Hematopoietic multipotent progenitor cell (in vitro differentiated cells): ENCODE results near the gene ALMS1. TPM values are rescaled to one million over a fixed set of nuclear protein-coding genes. Genes with fewer than 3 reads are reported as not detected.
"Not testable (repeated sequence)": the region's sequence is repeated elsewhere in the genome, so short reads cannot be mapped to it uniquely, and the experiment has no call there.

ENCODE experiments used
- DNase-seq, 3 donors: peaks; one replicate each; pipeline ENCODE4 v3.0.0-alpha.2; 2011 to 2015; ENCODE audit warnings: low read depth in 2 of 3, low spot score in 2 of 3
- total RNA-seq: library from RNA; depleted of rRNA; stranded (reverse); fragments of >200 nt; gene quantifications from one replicate; pipeline ENCODE4 v1.2.3, GENCODE V29; 2012

The ALMS1 gene
- total RNA-seq, 1 donor, result 18.3 TPM

DNA sequence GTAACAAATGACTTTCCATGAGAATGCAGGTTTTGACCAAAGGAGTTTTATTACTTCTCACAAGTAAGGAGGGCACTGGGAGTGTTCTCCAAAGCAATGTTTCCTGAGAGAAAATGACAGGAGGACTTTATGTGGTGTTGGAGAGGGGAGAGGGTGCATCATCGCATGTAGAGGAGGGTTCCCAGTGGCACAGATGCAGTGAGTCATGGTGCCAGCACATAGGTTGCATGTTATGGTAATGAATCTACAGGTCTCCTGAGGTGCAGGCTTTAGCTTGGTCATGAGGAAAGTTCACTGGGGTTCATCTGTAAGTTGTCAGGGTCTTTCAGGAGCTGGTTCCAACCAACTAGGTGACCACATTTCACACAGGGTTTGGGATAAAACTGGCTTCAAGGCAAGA is 226.2 kb downstream of the ALMS1 start:
- DNase-seq, result no peak

DNA sequence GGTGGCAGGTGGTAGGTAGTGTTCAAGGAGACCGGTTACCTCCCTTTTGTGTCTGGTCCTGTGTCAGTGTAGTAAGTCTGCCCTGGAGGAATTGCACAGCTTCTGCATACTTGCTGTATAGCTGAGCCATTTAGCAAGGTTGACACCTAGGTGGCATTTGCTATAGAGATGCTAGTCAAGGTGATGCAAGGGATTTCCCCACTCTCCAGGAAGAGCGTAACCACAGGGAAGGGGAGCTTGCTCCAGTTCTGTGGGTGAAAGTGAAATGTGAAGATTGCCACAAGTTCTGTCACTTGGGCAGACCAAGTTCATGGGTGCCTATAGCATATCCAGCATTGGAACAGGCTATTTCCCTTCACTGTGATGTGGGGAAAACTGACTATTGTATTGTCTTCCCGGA is 228.5 kb downstream of the ALMS1 start:
- DNase-seq, result no peak

DNA sequence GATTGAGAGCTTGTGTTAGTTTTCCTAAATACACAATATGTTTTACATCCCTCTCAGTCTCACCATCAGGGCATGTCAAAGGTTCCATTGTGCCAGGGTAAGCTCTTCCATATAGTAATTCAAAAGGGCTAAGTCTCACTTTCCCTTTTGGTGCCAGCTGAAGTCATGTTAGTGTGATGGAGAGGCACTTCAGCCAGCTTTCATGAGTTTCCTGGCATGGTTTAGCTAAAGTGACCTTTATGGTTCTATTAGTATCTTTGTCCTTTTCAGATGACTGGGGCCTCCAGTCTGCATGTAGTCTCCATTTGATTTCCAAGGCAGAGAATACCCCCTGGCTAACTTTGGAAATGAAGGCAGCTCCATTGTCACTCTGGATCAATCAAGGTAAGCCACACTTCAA is 229.4 kb downstream of the ALMS1 start:
- no peak for DNase-seq

DNA sequence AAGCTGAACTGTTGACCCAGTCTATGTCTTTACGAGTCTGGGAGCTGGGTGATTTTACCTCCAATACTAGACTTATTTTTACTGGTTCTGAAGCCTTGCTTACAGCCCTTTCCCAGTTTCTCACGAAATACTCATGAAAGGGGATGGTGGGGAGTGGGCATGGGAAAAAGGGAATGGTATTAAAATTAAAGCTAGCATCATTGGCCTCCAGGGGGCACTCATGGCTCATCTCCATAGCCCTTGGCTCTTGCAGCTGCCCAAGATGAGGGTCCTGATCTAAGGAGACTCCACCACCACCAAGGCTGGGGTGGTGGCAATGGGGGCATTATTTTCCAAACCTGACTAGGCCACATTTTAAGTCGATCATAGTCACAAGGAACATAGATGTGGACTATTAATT is 234.3 kb downstream of the ALMS1 start:
- peak in 2 of 3 donors; percentile 25 to 44 for DNase-seq

DNA sequence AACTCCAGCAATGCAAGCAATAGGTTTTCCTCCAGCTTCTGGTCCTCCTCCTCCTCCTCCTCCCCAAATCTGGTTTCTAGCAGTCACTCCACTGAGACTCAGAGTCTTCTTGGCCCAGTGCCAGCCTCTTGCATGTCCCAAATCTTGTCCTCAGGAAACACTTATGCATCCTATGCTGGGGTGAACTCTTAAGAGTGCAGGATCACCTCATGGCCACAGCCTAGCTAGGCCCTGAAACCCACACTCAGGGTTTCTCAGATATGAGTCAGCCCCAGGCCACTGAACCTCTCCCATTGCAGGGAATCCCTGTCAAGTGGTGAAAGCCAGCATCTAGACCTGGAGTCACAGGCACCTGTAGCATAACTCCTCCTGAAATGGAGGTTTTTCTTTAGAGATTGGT is 238.4 kb downstream of the ALMS1 start:
- DNase-seq, result peak in 1 of 3 donors; percentile 26

DNA sequence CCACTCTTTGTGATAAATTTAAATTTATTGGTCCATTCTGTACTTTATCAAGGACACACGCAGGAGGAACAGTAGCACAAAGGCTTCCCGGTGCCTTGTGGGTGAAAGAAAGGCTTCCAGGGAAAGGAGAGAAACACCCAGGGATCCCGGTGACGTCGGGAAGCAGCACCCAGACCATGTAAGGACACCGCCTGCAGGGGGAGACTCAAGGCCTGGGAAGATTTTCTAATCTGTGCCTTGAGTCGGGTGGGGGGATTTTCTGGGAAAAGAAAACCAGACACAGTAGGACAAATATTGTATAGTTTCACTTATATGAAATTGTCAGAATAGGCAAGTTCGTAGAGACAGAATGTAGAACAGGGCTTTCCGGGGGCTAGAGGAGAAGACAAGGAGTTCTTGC is 239.0 kb downstream of the ALMS1 start:
- DNase-seq, result not testable (repeated sequence)

DNA sequence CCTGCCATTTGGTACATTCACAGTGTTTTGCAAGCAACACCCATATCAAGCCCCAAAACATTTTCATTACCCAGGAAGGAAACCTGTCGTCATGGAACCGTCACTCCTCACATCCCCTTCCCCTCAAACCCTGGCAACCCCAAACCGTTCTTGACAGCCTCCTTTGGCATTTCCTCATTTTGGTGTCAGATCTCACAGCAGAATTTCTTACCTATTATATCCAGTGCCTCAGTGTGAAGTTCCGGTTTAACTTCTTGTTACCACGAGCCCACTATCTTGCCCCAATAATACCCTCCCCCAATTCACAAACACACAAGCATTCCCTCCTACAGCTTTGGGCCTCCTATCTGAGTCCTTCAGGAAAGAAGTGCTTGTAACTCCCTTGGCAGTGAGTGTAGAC is 240.6 kb downstream of the ALMS1 start:
- DNase-seq, result peak in 2 of 3 donors; percentile 24 to 80

DNA sequence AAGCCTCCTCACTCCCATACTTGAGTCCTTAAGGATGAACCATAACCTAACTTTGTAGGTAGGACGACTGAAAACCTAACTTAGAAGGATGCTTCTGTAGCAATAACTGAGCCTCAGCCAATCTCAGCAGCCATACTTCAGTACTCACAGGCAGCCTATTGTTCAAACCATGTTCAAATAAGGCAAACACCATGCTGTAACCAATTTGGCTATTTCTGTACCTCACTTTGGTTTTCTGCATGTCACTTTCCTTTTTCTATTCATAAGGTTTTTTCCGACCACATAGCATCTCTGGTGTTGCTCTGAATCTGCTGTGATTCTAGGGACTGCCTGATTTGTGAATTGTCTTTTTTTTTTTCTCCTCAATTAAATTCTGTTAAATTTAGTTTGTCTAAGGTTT is 242.9 kb downstream of the ALMS1 start:
- DNase-seq, result not testable (repeated sequence)

DNA sequence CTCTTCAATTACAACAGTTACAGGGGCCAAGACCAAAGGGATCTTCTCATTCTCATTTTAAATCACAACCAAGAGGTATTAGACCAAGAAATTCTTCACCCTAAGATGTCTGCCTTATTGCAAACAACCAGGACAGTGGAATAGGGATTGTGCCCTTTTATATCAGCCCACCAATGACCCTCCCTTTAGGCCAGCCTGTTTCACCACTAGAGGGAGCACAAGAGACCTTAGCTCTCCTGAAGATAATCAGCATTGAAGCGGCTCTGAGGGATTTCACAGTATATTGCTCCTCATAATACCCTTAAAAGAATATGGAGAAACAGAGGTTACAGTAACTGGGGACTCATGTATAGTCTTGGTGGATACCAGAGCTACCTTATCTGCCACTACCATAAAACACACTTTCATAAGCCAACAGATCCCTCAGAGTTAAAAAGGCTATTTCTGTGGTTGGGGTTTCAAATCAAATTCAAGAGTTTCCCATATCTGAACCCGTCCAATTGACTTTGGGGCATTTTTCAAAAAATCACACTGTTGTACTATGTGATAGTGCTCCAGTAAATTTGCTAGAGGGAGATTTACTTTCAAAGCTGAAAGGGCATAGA is 245.1 kb downstream of the ALMS1 start:
- DNase-seq, result peak in 1 of 3 donors; percentile 36

DNA sequence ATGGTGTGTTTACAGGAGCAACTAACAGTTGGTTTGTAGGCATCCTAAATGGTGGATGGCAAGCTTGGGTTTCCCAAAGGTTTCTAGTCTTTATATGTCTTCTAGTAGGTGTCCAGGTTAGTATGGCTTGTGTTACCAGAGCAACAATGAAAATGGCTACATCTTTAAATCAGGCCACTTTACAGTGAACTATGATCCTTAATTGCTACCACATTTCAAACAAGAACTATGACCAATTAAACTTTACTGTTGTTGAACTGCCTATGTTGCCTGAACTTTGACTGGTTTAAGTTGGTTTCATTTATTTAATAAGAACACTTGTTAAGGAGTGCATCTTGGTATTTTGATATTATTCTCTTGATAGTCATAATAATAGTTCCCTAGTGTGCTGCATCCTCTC is 251.3 kb downstream of the ALMS1 start:
- DNase-seq, result not testable (repeated sequence)

DNA sequence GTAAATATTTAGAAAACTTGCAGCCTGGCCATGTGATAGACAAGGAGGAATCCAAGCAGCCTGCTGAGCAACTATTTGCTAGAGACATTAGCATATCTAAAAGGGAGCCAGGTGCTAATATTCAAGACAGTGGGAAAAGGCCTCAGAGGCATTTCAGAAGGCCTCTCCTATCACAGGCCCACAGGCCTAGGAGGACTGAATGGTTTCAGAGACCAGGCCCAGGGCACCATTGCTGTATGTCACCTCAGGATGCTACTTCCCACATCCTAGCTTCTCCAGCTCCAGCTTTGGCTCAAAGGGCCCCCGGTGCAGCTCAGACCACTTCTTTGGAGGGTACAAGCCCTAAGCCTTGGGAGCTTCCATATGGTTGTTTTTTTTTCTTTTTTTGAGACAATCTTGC is 252.8 kb downstream of the ALMS1 start:
- no peak for DNase-seq

DNA sequence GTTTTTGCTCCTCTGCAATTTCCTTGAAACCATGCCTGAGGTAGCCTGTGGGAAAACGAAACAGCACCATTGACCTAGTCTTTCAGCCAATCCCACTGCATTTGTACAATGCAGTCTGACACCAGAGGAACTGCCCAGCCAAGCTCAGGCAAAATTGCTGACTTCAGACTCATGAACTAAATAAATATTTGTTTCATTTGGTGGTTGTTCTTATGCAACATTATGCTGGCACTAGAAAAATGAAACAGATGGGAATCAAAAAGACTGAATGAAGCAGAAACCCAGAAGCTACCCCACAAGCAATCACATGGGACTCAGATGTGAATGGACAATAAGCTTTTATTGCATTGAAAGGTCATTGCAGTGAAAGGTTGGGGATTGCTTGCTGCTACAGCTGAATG is 254.9 kb downstream of the ALMS1 start:
- no peak for DNase-seq

DNA sequence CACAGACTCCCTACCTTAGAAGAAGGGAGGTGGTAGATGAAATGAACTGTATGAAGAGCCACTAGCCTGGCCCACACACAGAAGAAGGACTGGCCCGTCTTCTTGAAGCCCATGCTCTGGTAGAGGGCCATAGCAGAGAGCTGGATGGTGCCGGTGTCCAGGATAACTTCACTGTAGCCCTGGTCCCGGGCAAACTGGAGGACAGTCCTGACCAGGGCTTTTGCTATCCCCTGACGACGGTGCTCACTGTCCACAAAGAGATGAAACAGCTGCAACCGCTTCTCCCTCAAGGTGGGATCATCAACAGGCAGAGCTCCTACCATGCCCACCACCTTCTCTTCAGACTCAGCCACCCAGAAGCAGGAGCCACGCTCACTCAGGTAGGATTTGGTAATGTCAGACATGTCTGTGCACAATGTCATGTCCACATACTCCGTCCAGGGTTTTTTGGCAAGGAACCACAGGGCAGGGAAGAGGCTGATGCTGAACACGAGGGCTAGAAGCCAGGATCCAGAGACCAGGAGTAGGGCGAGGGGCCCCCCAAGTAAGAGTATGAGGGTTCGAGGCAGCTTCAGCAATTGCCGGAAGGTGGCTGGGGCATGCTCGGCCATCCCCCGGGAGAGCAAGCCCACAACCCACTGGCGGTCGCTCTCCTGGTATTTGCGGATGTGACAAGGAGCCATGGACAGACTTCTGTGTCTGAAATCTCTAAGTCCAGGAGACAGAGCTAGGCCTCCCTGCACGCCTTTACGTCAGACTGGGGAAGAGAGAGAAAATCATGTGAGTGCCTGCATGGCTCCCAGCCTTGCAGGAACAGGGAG is 255.5 kb downstream of the ALMS1 start:
- no peak for DNase-seq

DNA sequence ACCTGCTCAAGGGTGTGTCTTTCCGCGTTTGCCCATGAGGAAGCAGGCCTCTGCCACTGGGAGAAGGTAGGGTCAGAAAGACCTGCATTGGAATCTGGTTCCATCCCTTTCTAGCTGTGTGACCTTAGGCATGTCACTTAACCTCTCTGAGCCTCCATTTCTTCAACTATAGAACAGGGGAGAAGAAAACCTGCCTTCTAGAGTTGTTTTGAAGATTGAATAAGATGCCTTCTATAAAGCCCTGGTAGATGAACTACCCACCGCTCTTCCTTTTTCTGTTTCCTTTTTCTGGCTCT is 256.1 kb downstream of the ALMS1 start:
- no peak for DNase-seq

DNA sequence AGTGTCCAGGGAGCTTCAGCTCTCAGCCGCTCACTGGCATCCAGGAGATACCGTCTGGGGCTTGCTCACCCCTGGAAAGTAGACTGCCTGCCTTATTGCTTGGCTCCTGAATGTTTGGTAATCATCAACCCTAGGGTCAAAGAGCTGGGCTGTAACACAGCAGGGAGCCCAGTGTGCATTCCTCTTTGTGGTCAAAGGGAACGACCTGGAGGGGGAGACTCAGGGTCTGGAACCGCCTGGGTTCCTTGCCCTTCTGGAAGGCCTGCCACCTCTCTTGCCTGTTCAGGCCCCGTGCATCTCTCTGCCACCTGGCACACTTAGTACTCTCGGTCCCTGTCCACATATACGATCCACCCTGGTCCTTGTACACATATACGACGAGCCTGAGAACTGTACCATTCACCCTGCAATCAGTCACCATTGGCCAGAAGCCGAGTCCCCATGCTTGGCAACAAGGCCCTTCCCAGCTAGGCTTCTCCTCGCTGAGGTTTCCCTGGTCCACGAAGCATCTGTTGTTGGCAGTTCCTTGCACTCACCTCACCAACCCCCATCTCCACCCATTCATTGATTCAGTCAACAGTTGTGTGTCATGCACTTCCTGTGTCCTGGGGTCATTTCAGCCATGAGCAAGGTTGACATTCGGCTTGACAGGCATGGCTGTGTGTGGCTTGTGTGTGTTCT is 256.8 kb downstream of the ALMS1 start, which contains the start of gene NAT8:
Gene NAT8, minus strand, starts transcription at position 85 of the 681 bp plus-strand sequence. CDS start 794 bp downstream, outside the sequence.
- DNase-seq, result no peak

DNA sequence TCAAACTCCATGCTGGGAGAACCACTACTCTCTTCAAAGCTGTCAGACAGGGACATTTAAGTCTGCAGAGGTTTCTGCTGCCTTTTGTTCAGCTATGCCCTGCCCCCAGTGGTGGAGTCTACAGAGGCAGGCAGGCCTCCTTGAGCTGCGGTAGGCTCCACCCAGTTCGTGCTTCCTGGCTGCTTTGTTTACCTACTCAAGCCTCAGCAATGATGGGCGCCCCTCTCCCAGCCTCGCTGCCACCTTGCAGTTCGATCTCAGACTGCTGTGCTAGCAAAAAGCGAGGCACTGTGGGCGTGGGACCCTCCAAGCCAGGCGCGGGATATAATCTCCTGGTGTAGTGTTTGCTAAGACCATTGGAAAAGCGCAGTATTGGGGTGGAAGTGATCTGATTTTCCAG is 262.1 kb downstream of the ALMS1 start:
- DNase-seq, result not testable (repeated sequence)

DNA sequence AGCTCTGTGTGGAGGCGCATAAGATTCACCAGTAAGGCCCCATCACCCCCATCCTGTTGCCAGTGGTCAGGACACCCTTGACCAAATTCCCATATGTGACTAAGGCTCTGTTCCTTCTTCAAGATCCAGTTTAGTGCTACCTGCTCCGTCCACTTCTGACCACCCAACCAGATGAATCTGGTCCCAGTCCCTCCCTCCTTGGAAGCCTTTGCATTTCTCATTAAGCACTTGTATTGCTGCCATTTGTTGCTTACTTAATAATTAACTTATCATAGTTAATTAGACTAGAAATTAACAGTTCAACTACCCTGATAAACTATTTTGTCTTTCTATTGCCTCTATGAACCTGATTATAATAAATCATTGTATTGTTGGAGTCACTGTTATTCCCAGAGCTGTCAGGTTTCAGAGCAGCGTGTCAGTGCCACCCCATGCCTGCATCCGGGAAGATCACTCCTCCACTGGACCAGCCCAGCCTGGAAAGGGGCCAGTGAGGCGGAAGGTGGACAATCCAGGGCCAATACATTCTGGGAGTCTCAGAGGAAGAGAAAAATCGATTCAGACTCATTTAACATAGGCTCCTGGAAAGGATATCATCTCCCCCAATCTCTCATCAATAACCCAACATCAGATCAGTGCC is 266.1 kb downstream of the ALMS1 start:
- no peak for DNase-seq

DNA sequence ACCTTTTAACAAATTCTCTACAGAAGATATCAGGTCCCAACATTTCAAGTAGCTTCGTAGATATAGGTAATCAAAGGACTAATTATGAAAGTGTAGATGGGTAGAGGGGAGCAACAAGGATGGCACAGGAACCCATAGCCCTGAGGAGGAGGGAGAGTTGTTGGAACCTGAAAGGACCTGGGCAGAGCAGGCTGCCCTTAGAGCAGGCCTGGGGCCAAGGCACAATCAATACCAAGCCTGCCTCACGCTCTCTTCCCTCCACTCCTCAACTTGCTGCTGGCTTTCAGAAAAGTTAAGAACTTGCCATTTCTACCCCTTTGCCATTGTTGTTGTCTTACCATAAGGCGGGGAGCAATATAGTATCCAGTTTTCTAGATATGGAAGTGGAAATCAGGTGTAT is 266.7 kb downstream of the ALMS1 start:
- no peak for DNase-seq

DNA sequence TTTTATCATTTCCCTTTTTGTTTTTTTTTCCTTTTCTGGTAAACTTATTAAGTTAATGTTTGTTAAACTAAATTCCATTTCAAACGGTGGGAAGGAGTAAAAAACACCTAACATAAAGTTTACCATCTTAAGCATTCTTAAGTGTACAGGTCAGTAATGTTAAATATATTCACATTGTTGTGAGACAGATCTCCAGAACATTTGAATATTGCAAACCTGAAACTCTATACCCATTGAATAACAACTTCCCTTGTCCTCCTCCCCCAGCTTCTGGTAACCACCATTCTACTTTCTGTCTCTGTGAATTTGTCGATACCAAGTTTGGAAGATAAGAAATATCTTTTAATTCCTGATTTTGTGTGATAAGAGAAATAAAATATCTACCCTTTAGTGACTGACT is 268.5 kb downstream of the ALMS1 start:
- DNase-seq, result no peak
